ENCODE results near the gene ZCCHC17. TPM values are rescaled to one million over a fixed set of nuclear protein-coding genes. Genes with fewer than 3 reads are reported as not detected.

ZCCHC17 gene
- total RNA-seq = 25.9 and 30.4 TPM in 2 replicates

DNA sequence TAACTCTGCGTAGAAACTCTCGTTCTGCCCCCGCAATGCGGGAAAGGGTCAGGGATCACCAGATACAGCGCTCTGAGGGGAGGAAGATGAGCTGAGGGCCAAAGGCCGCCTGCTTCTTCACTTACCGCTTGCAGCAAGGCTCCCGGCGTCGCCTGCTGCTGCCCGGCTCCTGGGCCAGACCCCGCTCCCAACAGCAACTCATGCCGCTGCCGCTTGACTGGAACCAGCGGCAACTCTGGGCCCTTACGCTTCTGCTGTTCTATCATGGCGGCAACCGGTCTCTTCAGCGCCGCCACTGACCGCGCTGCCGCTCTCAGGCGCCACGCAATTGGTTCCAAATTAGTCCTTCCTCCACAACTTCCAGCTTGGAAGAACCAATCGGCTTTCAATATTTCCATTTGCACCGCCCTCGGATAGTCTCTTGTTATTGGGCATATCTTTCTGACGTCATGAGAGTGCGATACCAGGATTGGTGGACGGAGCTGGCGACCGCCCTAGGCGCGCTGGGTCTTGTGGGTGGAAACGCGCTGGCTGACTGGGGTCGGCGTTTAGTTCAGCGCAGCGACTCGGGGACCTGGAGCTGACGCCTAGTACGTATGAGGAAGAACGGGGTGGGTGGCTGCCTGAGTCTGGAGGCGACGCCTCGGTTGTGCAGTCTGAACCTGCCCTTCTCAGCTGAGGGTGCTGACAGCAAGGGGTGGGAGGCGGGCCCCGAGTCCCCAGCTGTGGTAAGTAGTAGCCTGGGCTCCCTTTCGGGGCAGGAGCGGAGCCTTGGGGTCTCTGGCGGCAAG lies at the start of gene ZCCHC17, which contains the start of gene SNRNP40:
TSS of gene ZCCHC17 (plus strand) at position 547 of the 791 bp plus-strand sequence. CDS start 13,067 bp downstream, outside the sequence.
TSS of gene SNRNP40 (minus strand) at position 303 of the 791 bp plus-strand sequence. CDS start at position 266, 37 bp downstream.
- H3K27me3 ChIP-seq (ENCODE audit: insufficient read depth, low read length) = no peaks in the 10 kb centered on the region
- H3K36me3 ChIP-seq (ENCODE audit: insufficient read depth, low read length) = peaks cover 16% of the 10 kb centered on the region
- peaks cover 28% of the 10 kb centered on the region for H3K4me1 ChIP-seq (ENCODE audit: insufficient read depth, low read length)

GRCh38 chr1:31248276-31248675 lies 48.6 kb upstream of the ZCCHC17 start:
- Histone ChIP-seq H2AFZ (ENCODE audit: low read length) (no peak overlapping the region), H3K27me3 (ENCODE audit: insufficient read depth, low read length) (peaks cover 3% of the 10 kb centered on the region), H4K20me1 (ENCODE audit: insufficient read depth, low read length) (no peaks in the 10 kb centered on the region), H3K4me3 (ENCODE audit: insufficient read depth, low read length) (no peak overlapping the region), H3K36me3 (ENCODE audit: insufficient read depth, low read length) (no peaks in the 10 kb centered on the region), H3K79me2 (ENCODE audit: insufficient read depth, low read length) (no peaks in the 10 kb centered on the region), H3K4me1 (ENCODE audit: insufficient read depth, low read length) (peaks cover 5% of the 10 kb centered on the region), H3K9me3 (ENCODE audit: low read depth, low read length) (no peaks in the 10 kb centered on the region), H3K4me2 (ENCODE audit: insufficient read depth, low read length) (no peak overlapping the region), H3K27ac (ENCODE audit: low read depth, low read length) (no peak overlapping the region)
- no peak for DNase-seq (ENCODE audit: insufficient read length, low spot score, missing footprints)
- TF ChIP-seq, protein P1, sequence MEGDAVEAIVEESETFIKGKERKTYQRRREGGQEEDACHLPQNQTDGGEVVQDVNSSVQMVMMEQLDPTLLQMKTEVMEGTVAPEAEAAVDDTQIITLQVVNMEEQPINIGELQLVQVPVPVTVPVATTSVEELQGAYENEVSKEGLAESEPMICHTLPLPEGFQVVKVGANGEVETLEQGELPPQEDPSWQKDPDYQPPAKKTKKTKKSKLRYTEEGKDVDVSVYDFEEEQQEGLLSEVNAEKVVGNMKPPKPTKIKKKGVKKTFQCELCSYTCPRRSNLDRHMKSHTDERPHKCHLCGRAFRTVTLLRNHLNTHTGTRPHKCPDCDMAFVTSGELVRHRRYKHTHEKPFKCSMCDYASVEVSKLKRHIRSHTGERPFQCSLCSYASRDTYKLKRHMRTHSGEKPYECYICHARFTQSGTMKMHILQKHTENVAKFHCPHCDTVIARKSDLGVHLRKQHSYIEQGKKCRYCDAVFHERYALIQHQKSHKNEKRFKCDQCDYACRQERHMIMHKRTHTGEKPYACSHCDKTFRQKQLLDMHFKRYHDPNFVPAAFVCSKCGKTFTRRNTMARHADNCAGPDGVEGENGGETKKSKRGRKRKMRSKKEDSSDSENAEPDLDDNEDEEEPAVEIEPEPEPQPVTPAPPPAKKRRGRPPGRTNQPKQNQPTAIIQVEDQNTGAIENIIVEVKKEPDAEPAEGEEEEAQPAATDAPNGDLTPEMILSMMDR (IDR thresholded peaks at IDR 0.05; ENCODE audit: extremely low read depth, low read depth, low read length) = no peak

More for the DNA sequence above, at the start of gene ZCCHC17, which contains the start of gene SNRNP40:
- Histone ChIP-seq H3K4me2 (ENCODE audit: insufficient read depth, low read length) (peak within 1 kb of the TSS; percentile 98), H4K20me1 (ENCODE audit: insufficient read depth, low read length) (peaks cover 12% of the 10 kb centered on the region), H3K9me3 (ENCODE audit: low read depth, low read length) (no peaks in the 10 kb centered on the region), H2AFZ (ENCODE audit: low read length) (peak within 1 kb of the TSS; percentile 98), H3K27ac (ENCODE audit: low read depth, low read length) (peak within 1 kb of the TSS; percentile 94), H3K4me3 (ENCODE audit: insufficient read depth, low read length) (peak within 1 kb of the TSS; percentile 99), H3K79me2 (ENCODE audit: insufficient read depth, low read length) (peaks cover 78% of the 10 kb centered on the region)
- TF ChIP-seq, protein P1 (IDR thresholded peaks at IDR 0.05; ENCODE audit: extremely low read depth, low read depth, low read length) = no peak
- DNase-seq (ENCODE audit: insufficient read length, low spot score, missing footprints) = peak; percentile 96

GRCh38 chr1:31249854-31250253 lies 47.0 kb upstream of the ZCCHC17 start:
- TF ChIP-seq, protein P1 (IDR thresholded peaks at IDR 0.05; ENCODE audit: extremely low read depth, low read depth, low read length) = no peak
- Histone ChIP-seq H3K27ac (ENCODE audit: low read depth, low read length) (no peak overlapping the region), H3K79me2 (ENCODE audit: insufficient read depth, low read length) (no peaks in the 10 kb centered on the region), H3K9me3 (ENCODE audit: low read depth, low read length) (no peaks in the 10 kb centered on the region), H2AFZ (ENCODE audit: low read length) (no peak overlapping the region), H3K4me2 (ENCODE audit: insufficient read depth, low read length) (no peak overlapping the region), H4K20me1 (ENCODE audit: insufficient read depth, low read length) (no peaks in the 10 kb centered on the region), H3K36me3 (ENCODE audit: insufficient read depth, low read length) (no peaks in the 10 kb centered on the region), H3K4me1 (ENCODE audit: insufficient read depth, low read length) (no peaks in the 10 kb centered on the region), H3K4me3 (ENCODE audit: insufficient read depth, low read length) (no peak overlapping the region), H3K27me3 (ENCODE audit: insufficient read depth, low read length) (peaks cover 3% of the 10 kb centered on the region)
- no peak for DNase-seq (ENCODE audit: insufficient read length, low spot score, missing footprints)

DNA sequence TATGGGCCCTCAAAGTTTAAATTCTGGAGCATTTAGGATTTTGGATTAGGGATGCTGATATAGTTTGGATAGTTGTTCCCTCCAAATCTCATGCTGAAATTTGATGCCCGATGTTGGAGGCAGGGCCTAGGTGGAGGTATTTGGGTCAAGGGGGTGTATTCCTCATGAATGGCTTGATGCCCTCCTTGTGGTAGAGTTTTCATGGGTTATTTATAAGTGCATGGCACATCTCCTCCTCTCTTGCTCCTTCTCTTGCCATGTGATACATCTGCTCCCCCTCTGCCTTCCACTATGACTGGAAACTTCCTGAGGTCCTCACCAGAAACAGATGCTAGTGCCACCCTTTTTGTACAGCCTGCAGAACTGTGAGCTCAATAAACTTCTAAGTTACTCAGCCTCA lies 39.6 kb upstream of the ZCCHC17 start:
- no peaks in the 10 kb centered on the region for H3K4me1 ChIP-seq (ENCODE audit: insufficient read depth, low read length)
- peaks cover 38% of the 10 kb centered on the region for H3K36me3 ChIP-seq (ENCODE audit: insufficient read depth, low read length)
- no peak overlapping the region for H3K4me3 ChIP-seq (ENCODE audit: insufficient read depth, low read length)
- DNase-seq (ENCODE audit: insufficient read length, low spot score, missing footprints) = no peak
- no peak overlapping the region for H2AFZ ChIP-seq (ENCODE audit: low read length)
- H3K4me2 ChIP-seq (ENCODE audit: insufficient read depth, low read length) = no peak overlapping the region
- no peaks in the 10 kb centered on the region for H3K9me3 ChIP-seq (ENCODE audit: low read depth, low read length)
- no peaks in the 10 kb centered on the region for H3K27me3 ChIP-seq (ENCODE audit: insufficient read depth, low read length)
- H3K27ac ChIP-seq (ENCODE audit: low read depth, low read length) = no peak overlapping the region
- H4K20me1 ChIP-seq (ENCODE audit: insufficient read depth, low read length) = no peaks in the 10 kb centered on the region
- no peaks in the 10 kb centered on the region for H3K79me2 ChIP-seq (ENCODE audit: insufficient read depth, low read length)
- TF ChIP-seq, protein P1 (IDR thresholded peaks at IDR 0.05; ENCODE audit: extremely low read depth, low read depth, low read length) = no peak
